Hematopoietic multipotent progenitor cell treated with erythropoietin and hydrocortisone succinate and interleukin-3 and kit ligand, for 6 days (in vitro differentiated cells): ENCODE data around the gene MSANTD4.
"Not testable (repeated sequence)": the region's sequence is repeated elsewhere in the genome, so short reads cannot be mapped to it uniquely, and the experiment has no call there.

Experiments
- DNase-seq: peaks from one replicate; pipeline ENCODE4 v3.0.0-alpha.2; 2015

MSANTD4 gene

GRCh38 chr11:106021967-106022794 lies at the start of gene MSANTD4:
MSANTD4 (minus strand) TSS chr11:106022240; CDS start chr11:106010917, 11,323 bp downstream.
- peak; percentile 100 for DNase-seq

GRCh38 chr11:106070606-106071005 lies 48.6 kb upstream of the MSANTD4 start:
- no peak for DNase-seq

- no peak for DNase-seq
These were observed 41.0 kb upstream of the MSANTD4 start for GRCh38 chr11:106063009-106063408.

- DNase-seq: no peak
These were observed 40.2 kb upstream of the MSANTD4 start for GRCh38 chr11:106061954-106062949.

- no peak for DNase-seq
These were observed 39.3 kb upstream of the MSANTD4 start for GRCh38 chr11:106061249-106061784.

- no peak for DNase-seq
These were observed 37.6 kb upstream of the MSANTD4 start for GRCh38 chr11:106059617-106060016.

- not testable (repeated sequence) for DNase-seq
These were observed 36.3 kb upstream of the MSANTD4 start for GRCh38 chr11:106058377-106058776.

GRCh38 chr11:106051103-106051502 lies 29.1 kb upstream of the MSANTD4 start:
- DNase-seq: no peak

- DNase-seq: no peak
These were observed 27.9 kb upstream of the MSANTD4 start for GRCh38 chr11:106049727-106050476.

- DNase-seq: no peak
These were observed 25.6 kb upstream of the MSANTD4 start for GRCh38 chr11:106047631-106048030.

- DNase-seq: no peak
These were observed 21.5 kb upstream of the MSANTD4 start for GRCh38 chr11:106043540-106043939.

- DNase-seq: no peak
These were observed 10.8 kb upstream of the MSANTD4 start for GRCh38 chr11:106032861-106033260.

- no peak for DNase-seq
These were observed 9.9 kb upstream of the MSANTD4 start for GRCh38 chr11:106031936-106032335.

GRCh38 chr11:106031202-106031810 lies 9.3 kb upstream of the MSANTD4 start:
- DNase-seq: no peak

- DNase-seq: no peak
These were observed 8.6 kb upstream of the MSANTD4 start for GRCh38 chr11:106030609-106031008.

GRCh38 chr11:106022795-106023275 lies 795 bp upstream of the MSANTD4 start:
- DNase-seq: peak; percentile 10

GRCh38 chr11:106021181-106021966 lies 666 bp downstream of the MSANTD4 start:
- DNase-seq: peak; percentile 29

- no peak for DNase-seq
These were observed 4.9 kb downstream of the MSANTD4 start for GRCh38 chr11:106017093-106017492.

- DNase-seq: no peak
These were observed 7.0 kb downstream of the MSANTD4 start for GRCh38 chr11:106015066-106015465.

GRCh38 chr11:106014620-106015019 lies 7.4 kb downstream of the MSANTD4 start:
- DNase-seq: no peak

- no peak for DNase-seq
These were observed 8.0 kb downstream of the MSANTD4 start for GRCh38 chr11:106014035-106014434.
